Erythroblast (primary cell): ENCODE measurements around the gene DNAJC5G.

Experiments used
- GATA1 ChIP-seq: IDR thresholded peaks from 2 replicates; pipeline ENCODE4 v1.6.1; 2011; ENCODE audit warnings: low read depth, mild to moderate bottlenecking, control low read depth, low read length, moderate library complexity
- POLR2A ChIP-seq: IDR thresholded peaks from 2 replicates; pipeline ENCODE4 v1.6.1; 2011; ENCODE audit warnings: mild to moderate bottlenecking, low read length

GRCh38 chr2:27296481-27296880 lies 21.2 kb downstream of the DNAJC5G start:
- TF ChIP-seq POLR2A (no peak), GATA1 (no peak)
